Mammary epithelial cell (primary cell): Measurements from ENCODE around the gene B3GNT5.

Experiments
- CTCF ChIP-seq, 2 donors: IDR thresholded peaks in 1 of 2; conservative IDR thresholded peaks in 1 of 2; 2 replicates each; pipeline ENCODE4 v1.5.1; 2011 to 2012; ENCODE audit warnings: inconsistent platforms in 2 of 2, low read length in 2 of 2, mild to moderate bottlenecking in 2 of 2, control low read depth in 1 of 2, low read depth in 1 of 2; ENCODE audit not compliant: insufficient read depth in 1 of 2; ENCODE audit errors: extremely low read depth in 1 of 2
- EZH2 ChIP-seq: IDR thresholded peaks from 2 replicates; pipeline ENCODE4 v1.6.1; 2012; ENCODE audit warnings: low read length, inconsistent platforms, borderline replicate concordance

- TF ChIP-seq CTCF (conservative IDR thresholded peaks at IDR 0.05 in 1 of 2, IDR thresholded peaks at IDR 0.05 in 1 of 2; ENCODE audit: extremely low read depth in 1 of 2, insufficient read depth in 1 of 2, low read depth in 1 of 2, low read length in 2 of 2) (no peak), EZH2 (no peak)
These were observed 24.2 kb downstream of the B3GNT5 start for GRCh38 chr3:183277260-183277659.
